ENCODE results near the gene TGFA. TPM values are rescaled to one million over a fixed set of nuclear protein-coding genes. Genes with fewer than 3 reads are reported as not detected.

The TGFA gene
- total and polyA plus RNA-seq, 8 donors, result 0.33 to 15.6 (median 0.73) TPM

DNA sequence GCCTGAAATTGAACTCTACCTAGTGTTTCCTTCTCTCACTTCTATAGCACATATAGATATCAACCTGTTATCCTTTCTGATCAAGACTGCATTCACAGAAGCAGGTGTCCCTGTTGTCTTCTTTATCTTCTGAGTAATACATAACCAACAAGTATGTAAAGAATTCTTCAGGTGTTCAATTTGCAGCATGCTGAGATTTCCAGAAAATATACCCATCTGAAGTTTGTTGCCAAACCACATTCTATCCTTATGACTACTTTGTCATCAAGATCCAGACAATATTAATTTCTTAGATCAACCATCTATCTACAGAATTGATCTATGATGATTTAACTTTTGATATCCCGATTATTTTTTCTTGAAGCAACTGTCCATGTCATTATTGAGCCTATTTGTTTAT, 69.5 kb downstream of the TGFA start:
- no peaks in the 10 kb centered on the region for H3K27me3 ChIP-seq
- no peak for DNase-seq
- peaks cover 0 to 3% of the 10 kb centered on the region in 2 donors for H3K4me1 ChIP-seq
- H3K27ac ChIP-seq, result no peak overlapping the region
- no peak overlapping the region for H3K4me3 ChIP-seq
- H3K36me3 ChIP-seq, result no peaks in the 10 kb centered on the region
- peaks cover 0 to 4% of the 10 kb centered on the region in 2 donors for H3K9me3 ChIP-seq
- ATAC-seq, result no peak
- intact Hi-C loops (cut with DNase I), result no loop called here
- TF ChIP-seq, protein P1, sequence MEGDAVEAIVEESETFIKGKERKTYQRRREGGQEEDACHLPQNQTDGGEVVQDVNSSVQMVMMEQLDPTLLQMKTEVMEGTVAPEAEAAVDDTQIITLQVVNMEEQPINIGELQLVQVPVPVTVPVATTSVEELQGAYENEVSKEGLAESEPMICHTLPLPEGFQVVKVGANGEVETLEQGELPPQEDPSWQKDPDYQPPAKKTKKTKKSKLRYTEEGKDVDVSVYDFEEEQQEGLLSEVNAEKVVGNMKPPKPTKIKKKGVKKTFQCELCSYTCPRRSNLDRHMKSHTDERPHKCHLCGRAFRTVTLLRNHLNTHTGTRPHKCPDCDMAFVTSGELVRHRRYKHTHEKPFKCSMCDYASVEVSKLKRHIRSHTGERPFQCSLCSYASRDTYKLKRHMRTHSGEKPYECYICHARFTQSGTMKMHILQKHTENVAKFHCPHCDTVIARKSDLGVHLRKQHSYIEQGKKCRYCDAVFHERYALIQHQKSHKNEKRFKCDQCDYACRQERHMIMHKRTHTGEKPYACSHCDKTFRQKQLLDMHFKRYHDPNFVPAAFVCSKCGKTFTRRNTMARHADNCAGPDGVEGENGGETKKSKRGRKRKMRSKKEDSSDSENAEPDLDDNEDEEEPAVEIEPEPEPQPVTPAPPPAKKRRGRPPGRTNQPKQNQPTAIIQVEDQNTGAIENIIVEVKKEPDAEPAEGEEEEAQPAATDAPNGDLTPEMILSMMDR (IDR thresholded peaks at IDR 0.05), result no peak

DNA sequence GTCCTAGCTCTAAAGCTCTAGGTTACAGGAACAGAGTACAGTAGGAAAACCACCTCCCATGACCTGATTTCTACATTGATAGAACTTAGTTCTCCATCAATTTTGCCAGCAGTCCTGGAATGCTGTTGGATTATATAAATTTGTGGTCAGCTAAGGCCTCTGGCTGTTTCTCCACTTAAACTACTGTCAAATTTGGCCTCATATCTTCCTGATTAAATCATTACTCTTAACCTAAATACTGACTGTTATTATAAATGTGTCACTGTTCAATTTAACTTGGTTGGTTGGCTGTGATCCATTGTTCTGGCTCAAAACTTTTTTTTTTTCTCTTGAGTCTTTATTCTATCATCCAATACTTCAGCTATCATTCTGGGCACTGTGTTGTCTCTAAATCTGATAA, 71.2 kb downstream of the TGFA start:
- Histone ChIP-seq H3K27me3 (no peaks in the 10 kb centered on the region), H3K9me3 (peaks cover 0 to 4% of the 10 kb centered on the region in 2 donors), H3K36me3 (no peaks in the 10 kb centered on the region), H3K4me1 (peaks cover 0 to 3% of the 10 kb centered on the region in 2 donors), H3K27ac (no peak overlapping the region), H3K4me3 (no peak overlapping the region)
- ATAC-seq (no peak), DNase-seq (no peak)
- TF ChIP-seq, protein P1 (IDR thresholded peaks at IDR 0.05), result no peak
- intact Hi-C loops (cut with DNase I), result no loop called here

DNA sequence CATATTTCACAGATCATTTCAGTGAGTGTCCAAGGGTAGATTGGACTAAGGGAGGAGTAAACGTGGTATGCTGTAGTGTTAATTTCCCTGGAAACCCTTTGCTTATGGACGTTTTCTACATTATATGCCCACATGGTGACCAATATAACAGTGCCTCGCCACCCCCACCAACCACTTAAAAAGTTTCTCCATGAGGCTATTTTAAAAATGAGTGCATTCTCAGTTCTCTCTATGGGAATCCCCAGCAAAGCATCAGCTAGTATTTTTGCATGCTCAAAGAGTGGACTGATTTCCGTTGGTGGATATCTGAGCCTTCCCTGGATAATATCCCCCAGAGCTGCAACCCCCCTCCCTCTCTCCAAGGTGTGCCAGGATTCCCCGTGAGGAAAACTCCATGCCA, 73.2 kb downstream of the TGFA start:
- Histone ChIP-seq H3K9me3 (peaks cover 0 to 4% of the 10 kb centered on the region in 2 donors), H3K27ac (no peak overlapping the region), H3K27me3 (no peaks in the 10 kb centered on the region), H3K4me3 (no peak overlapping the region), H3K36me3 (no peaks in the 10 kb centered on the region), H3K4me1 (peaks cover 0 to 3% of the 10 kb centered on the region in 2 donors)
- TF ChIP-seq, protein P1 (IDR thresholded peaks at IDR 0.05), result no peak
- DNase-seq, result no peak
- ATAC-seq, result no peak
- intact Hi-C loops (cut with DNase I), result no loop called here

DNA sequence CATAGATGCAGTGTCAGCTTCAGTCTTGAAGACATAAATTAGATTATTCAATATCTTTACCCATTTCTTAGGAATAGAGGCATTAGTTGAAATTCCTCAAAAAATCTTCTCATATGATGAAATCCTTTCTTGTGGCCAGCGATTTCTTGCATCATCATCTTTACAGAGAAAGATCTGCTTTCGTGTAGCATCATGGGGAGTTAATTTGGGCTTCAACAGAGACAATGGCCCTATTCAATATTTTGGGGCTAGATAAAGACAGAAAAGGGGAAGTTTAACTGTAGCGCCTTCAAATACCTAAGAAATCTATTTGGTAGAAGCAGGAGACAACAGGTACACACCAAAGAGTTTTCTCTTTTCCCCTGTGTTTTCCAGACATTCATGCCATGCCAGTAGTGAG, 73.8 kb downstream of the TGFA start:
- ATAC-seq, result no peak
- Histone ChIP-seq H3K9me3 (peaks cover 0 to 4% of the 10 kb centered on the region in 2 donors), H3K4me1 (peaks cover 0 to 3% of the 10 kb centered on the region in 2 donors), H3K36me3 (no peaks in the 10 kb centered on the region), H3K27ac (no peak overlapping the region), H3K4me3 (no peak overlapping the region), H3K27me3 (no peaks in the 10 kb centered on the region)
- intact Hi-C loops (cut with DNase I), result no loop called here
- no peak for DNase-seq
- TF ChIP-seq, protein P1 (IDR thresholded peaks at IDR 0.05), result no peak

DNA sequence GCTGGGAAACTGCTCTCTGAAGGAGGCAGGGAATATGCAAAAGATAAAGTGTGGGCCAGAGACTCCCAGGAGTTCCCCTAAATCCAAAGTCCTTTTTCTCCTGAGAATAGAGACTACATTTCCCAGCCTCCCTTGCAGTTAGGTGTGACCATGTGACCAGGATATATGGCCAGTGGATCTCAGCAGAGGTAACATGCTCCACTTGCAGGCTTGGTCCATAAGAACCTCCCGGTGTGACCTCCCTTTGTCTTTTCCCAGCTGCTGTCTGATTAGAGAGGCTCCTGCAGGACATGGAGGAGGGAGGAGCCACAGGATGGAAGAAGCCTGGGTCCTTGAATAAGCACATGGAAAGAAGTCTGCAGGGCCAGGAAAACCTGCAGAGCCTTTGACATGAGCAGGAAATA, 76.2 kb downstream of the TGFA start:
- no peak for ATAC-seq

More for the DNA sequence above, 76.2 kb downstream of the TGFA start:
- DNase-seq, result no peak
- intact Hi-C loops (cut with DNase I), result no loop called here
- Histone ChIP-seq H3K9me3 (peaks cover 0 to 4% of the 10 kb centered on the region in 2 donors), H3K4me3 (no peak overlapping the region), H3K36me3 (no peaks in the 10 kb centered on the region), H3K4me1 (peaks cover 0 to 17% of the 10 kb centered on the region in 2 donors), H3K27me3 (no peaks in the 10 kb centered on the region), H3K27ac (no peak overlapping the region)
- TF ChIP-seq, protein P1 (IDR thresholded peaks at IDR 0.05), result no peak

All from left lung (tissue), 10 donors.